ENCODE data around the gene PIM2. TPM values are rescaled to one million over a fixed set of nuclear protein-coding genes. Genes with fewer than 3 reads are reported as not detected.

Gene PIM2
- total and polyA plus RNA-seq, 9 of the 15 experiments (the other 6 are each of a cell fraction or from before 2014, with no cell fraction given), result 67.6 to 191 (median 108) TPM

GRCh38 chrX:48961585-48962091 is 42.8 kb upstream of the PIM2 start (continued):
- TF ChIP-seq, protein P1, sequence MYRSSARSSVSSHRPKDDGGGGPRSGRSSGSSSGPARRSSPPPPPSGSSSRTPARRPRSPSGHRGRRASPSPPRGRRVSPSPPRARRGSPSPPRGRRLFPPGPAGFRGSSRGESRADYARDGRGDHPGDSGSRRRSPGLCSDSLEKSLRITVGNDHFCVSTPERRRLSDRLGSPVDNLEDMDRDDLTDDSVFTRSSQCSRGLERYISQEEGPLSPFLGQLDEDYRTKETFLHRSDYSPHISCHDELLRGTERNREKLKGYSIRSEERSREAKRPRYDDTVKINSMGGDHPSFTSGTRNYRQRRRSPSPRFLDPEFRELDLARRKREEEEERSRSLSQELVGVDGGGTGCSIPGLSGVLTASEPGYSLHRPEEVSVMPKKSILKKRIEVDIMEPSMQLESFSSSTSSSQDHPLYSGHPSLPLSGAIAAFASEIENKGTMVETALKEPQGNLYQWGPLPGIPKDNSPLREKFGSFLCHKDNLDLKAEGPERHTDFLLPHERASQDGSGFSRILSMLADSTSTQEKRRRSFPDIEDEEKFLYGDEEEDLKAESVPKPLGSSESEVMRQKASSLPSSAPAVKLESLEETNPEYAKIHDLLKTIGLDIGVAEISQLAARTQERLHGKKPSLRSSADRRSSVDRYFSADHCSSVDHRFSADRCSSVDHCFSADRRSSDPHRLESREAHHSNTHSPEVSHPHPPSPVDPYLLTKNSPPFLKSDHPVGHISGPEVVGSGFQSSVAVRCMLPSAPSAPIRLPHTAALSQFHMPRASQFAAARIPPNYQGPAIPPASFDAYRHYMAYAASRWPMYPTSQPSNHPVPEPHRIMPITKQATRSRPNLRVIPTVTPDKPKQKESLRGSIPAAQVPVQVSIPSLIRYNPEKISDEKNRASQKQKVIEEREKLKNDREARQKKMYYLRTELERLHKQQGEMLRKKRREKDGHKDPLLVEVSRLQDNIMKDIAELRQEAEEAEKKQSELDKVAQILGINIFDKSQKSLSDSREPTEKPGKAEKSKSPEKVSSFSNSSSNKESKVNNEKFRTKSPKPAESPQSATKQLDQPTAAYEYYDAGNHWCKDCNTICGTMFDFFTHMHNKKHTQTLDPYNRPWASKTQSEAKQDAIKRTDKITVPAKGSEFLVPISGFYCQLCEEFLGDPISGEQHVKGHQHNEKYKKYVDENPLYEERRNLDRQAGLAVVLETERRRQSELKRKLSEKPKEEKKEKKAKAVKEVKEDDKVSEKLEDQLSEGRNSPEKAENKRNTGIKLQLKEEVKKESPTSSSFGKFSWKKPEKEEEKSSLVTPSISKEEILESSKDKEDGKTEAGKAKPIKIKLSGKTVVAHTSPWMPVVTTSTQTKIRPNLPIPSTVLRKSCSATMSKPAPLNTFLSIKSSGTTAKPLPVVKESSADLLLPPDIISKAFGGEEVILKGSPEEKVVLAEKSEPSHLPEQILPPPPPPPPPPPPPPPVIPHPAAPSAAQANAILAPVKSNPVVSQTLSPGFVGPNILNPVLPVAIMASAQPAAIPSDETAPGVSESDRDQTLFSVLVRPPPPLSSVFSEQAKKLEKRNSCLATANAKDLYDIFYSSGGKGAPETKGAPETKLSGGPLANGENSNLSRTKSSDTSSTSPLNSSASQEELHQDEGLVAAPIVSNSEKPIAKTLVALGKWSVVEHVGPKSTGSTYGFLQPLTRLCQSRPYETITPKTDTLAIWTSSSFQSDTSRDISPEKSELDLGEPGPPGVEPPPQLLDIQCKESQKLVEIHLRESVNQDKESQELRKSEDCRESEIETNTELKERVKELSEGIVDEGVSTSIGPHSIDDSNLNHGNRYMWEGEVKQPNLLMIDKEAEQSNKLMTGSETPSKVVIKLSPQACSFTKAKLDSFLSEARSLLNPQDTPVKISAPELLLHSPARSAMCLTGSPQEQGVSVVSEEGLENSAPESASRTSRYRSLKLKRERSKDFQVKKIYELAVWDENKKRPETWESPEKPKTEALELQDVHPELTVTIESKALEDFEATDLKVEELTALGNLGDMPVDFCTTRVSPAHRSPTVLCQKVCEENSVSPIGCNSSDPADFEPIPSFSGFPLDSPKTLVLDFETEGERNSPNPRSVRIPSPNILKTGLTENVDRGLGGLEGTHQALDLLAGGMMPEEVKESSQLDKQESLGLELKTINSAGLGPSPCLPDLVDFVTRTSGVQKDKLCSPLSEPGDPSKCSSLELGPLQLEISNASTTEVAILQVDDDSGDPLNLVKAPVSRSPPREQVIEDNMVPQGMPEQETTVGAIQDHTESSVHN (IDR thresholded peaks at IDR 0.05; ENCODE audit: borderline replicate concordance in 1 of 2, low read depth in 1 of 2), result no peak
- TF ChIP-seq E2F4 (CRISPR knock-in tag; IDR thresholded peaks at IDR 0.05; ENCODE audit: low read depth) (no peak), CREB1 (IDR thresholded peaks at IDR 0.05) (peak; percentile 55), CREB1 (CRISPR knock-in tag; IDR thresholded peaks at IDR 0.05) (no peak), IRF2 (CRISPR knock-in tag; IDR thresholded peaks at IDR 0.05) (no peak), ZNF583 (CRISPR knock-in tag; IDR thresholded peaks at IDR 0.05) (no peak), JUN (IDR thresholded peaks at IDR 0.05; ENCODE audit: borderline replicate concordance, low read depth, low read length) (no peak), JUN (CRISPR knock-in tag; IDR thresholded peaks at IDR 0.05; ENCODE audit: borderline replicate concordance) (no peak), CHD2 (IDR thresholded peaks at IDR 0.05; ENCODE audit: low read depth, low read length) (no peak), HNRNPLL (IDR thresholded peaks at IDR 0.05; ENCODE audit: low read depth, low read length, poor library complexity, severe bottlenecking) (no peak)
- TF ChIP-seq, protein P2, sequence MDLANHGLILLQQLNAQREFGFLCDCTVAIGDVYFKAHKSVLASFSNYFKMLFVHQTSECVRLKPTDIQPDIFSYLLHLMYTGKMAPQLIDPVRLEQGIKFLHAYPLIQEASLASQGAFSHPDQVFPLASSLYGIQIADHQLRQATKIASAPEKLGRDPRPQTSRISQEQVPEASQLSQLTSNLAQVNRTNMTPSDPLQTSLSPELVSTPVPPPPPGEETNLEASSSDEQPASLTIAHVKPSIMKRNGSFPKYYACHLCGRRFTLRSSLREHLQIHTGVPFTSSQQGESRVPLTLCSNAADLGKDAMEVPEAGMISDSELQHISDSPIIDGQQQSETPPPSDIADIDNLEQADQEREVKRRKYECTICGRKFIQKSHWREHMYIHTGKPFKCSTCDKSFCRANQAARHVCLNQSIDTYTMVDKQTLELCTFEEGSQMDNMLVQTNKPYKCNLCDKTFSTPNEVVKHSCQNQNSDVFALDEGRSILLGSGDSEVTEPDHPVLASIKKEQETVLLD (IDR thresholded peaks at IDR 0.05), result peak; percentile 51; the same call in 1 of the 2 replicates

Data from K562 (cell line).